GM12864 (cell line): Measurements from ENCODE around the gene GMIP.
"Not testable (repeated sequence)": the region's sequence is repeated elsewhere in the genome, so short reads cannot be mapped to it uniquely, and the experiment has no call there.

ENCODE experiments used
- DNase-seq: peaks from one replicate; pipeline ENCODE4 v3.0.0-alpha.2; 2011; ENCODE audit warnings: low read depth
- H3K4me3 ChIP-seq: 2 replicates; pipeline ENCODE4 v1.5.1; 2011; ENCODE audit warnings: mild to moderate bottlenecking, low read depth, low read length, control low read depth
- CTCF ChIP-seq: IDR thresholded peaks from 2 replicates; pipeline ENCODE4 v1.5.1; 2011; ENCODE audit warnings: low read depth, mild to moderate bottlenecking, moderate library complexity, low read length, control low read depth, inconsistent platforms; ENCODE audit errors: missing control alignments

Gene GMIP

GRCh38 chr19:19618219-19619051, 25.0 kb downstream of the GMIP start, which contains the start of gene PBX4:
PBX4 (minus strand) TSS chr19:19618687; CDS start chr19:19618629, 58 bp downstream.
- TF ChIP-seq CTCF, result no peak
- H3K4me3 ChIP-seq, result peak within 1 kb of the TSS; percentile 73
- peak; percentile 87 for DNase-seq

- no peak for TF ChIP-seq CTCF
- DNase-seq, result no peak
- no peak overlapping the region for H3K4me3 ChIP-seq
Measured at GRCh38 chr19:19615086-19615485, 28.4 kb downstream of the GMIP start.

GRCh38 chr19:19613506-19613905, 30.0 kb downstream of the GMIP start:
- DNase-seq, result no peak
- no peak overlapping the region for H3K4me3 ChIP-seq
- no peak for TF ChIP-seq CTCF

- H3K4me3 ChIP-seq, result no peak overlapping the region
- TF ChIP-seq CTCF, result no peak
- DNase-seq, result no peak
Measured at GRCh38 chr19:19610376-19611202, 32.9 kb downstream of the GMIP start.

- DNase-seq, H3K4me3 ChIP-seq: not testable (repeated sequence)
Measured at GRCh38 chr19:19606686-19607085, 36.8 kb downstream of the GMIP start.

GRCh38 chr19:19606021-19606420, 37.4 kb downstream of the GMIP start:
- TF ChIP-seq CTCF, result no peak
- H3K4me3 ChIP-seq, result no peak overlapping the region
- no peak for DNase-seq

- TF ChIP-seq CTCF, result no peak
- no peak overlapping the region for H3K4me3 ChIP-seq
- no peak for DNase-seq
Measured at GRCh38 chr19:19602713-19603324, 40.6 kb downstream of the GMIP start.
